Peyer's patch (tissue), 4 donors: ENCODE results near the gene NLRP12.

Experiments
- POLR2A ChIP-seq, 2 donors: fragments of 450-650 bp; IDR thresholded peaks; one replicate each; pipeline ENCODE4 v1.5.1; 2017; ENCODE audit warnings: antibody characterized with exemption in 2 of 2, mild to moderate bottlenecking in 2 of 2, moderate library complexity in 2 of 2
- TF ChIP-seq, protein P1 (sequence below), 6 experiments: fragments of 450-650 bp in 4 of 6; fragments of 200-600 bp in 2 of 6; sonication (generic) in 1 of 6; IDR thresholded peaks; one replicate each; pipeline ENCODE4 v1.5.1; 2017 to 2019; ENCODE audit warnings: antibody characterized with exemption in 6 of 6, mild to moderate bottlenecking in 3 of 6, moderate library complexity in 1 of 6

DNA sequence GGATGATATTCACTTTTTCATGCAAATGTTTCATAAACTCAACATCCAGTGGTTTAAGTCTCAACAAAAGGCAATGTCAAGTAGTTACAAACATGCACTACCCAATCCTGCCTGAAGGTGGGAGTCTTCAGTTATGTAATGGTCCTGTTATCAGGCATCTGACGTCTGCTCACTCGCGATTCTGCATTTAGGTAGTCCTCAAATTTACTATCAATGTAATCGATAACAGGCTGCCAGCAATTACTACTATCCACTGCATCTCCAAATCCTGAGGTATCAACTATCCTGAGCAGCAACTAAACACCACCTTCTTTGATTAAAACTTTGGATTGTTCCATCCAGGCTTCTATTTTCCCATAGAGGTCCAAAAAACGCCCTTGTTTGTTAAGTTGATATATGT, 51.2 kb downstream of the NLRP12 start:
- TF ChIP-seq, protein P1, sequence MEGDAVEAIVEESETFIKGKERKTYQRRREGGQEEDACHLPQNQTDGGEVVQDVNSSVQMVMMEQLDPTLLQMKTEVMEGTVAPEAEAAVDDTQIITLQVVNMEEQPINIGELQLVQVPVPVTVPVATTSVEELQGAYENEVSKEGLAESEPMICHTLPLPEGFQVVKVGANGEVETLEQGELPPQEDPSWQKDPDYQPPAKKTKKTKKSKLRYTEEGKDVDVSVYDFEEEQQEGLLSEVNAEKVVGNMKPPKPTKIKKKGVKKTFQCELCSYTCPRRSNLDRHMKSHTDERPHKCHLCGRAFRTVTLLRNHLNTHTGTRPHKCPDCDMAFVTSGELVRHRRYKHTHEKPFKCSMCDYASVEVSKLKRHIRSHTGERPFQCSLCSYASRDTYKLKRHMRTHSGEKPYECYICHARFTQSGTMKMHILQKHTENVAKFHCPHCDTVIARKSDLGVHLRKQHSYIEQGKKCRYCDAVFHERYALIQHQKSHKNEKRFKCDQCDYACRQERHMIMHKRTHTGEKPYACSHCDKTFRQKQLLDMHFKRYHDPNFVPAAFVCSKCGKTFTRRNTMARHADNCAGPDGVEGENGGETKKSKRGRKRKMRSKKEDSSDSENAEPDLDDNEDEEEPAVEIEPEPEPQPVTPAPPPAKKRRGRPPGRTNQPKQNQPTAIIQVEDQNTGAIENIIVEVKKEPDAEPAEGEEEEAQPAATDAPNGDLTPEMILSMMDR (IDR thresholded peaks at IDR 0.05): peak; percentile 32 to 61 (median 54)
- TF ChIP-seq POLR2A (IDR thresholded peaks at IDR 0.05): no peak
